Medulla oblongata (tissue), 1 donor: ENCODE data around the gene CHRD.

Experiments used
- DNase-seq: peaks from one replicate; pipeline ENCODE4 v3.0.0-alpha.2; 2015; ENCODE audit errors: extremely low spot score

The CHRD gene

DNA sequence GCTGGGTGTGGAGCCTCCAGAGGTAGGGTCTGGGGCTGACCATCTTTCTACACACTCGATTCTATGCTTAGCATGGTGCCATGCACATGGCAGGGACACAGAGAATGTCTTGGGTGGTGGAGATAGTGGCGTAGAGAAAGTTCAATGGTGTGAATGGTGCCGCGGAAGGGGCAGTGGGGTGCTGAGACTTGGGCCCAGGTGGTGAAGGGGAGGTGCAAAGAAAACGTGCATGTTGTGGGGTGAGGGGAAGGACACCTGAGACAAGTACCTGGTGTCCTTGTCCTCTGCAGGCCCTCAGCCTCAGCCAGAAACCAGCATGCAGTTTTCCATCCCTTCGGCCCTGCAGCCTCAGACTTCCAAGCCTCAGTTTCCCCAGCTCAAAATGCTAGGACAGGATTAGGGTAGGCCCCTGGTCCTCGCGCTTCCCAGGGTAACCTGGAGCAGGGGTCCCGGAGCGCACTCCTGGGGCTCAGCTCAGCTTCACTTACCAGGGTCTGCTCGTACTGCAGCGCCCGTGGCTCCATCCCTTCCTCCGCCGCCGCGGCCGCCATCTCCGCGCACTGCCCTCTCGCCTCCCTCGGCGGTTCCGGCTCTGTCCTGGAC, 18.8 kb upstream of the CHRD start:
- no peak for DNase-seq

DNA sequence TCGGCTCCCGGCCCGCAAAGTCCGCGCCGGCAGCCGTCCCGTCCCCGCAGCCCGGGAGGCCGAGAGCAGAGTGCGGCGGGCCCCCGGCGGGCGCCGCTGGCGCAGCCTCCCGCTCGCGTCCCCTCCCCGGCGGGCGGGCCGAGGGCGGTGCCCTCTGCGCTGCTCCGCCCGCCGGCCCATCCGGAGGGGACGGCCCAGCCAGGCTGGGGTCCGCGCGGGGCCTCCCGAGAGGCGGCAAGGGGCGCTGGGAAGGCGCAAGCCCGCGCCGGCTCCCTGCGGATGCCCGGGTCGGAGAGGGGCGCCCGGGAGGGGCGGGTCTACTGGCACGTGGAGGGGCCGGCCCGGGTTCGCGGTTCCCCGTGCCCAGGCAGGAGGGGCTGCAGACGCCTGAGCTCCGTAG, 18.3 kb upstream of the CHRD start, which contains the start of the genes CLCN2 and POLR2H:
Gene CLCN2 (minus strand): TSS at position 74 of the 400 bp plus-strand sequence. CDS start 126 bp downstream, outside the sequence.
Gene POLR2H (plus strand): TSS at position 179 of the 400 bp plus-strand sequence. CDS start 1,783 bp downstream, outside the sequence.
- DNase-seq, result peak; percentile 84

DNA sequence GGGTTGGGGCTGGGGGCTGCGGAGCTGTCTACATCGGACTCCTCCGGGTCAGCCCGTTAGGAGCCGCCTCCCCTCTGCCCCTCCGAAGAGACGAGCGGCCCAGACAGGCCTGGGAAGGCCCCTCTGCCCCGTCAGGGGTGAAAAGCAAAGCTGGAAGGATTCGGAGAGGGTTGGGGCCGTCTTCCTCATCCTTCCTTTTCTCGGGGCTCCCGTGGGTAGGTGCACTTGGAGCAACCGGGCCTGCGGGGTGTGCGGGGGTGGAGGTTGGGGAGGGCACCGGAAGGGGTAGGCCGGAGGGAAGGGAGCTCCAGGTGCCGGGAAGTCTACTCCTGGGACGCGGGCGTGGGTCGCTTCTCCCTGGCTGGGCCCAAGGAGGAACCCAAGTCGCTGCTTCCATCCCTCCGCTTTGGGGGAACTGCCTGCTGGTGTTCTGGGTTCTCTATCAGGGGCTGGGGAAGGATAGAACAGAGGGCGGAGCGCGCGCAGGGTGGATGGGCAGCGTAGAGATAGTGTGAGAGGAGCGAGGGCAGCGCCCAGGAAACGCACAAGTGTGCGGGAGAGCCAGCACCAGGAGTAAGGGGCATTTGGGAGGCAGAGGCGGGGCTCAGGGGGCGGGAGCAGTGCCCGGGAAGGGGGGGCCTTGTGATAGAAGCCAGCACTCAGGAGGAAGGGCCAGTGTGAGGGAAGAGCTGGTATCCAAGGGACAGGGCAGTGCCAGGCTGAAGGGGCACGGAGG, 17.8 kb upstream of the CHRD start:
- peak; percentile 81 for DNase-seq

DNA sequence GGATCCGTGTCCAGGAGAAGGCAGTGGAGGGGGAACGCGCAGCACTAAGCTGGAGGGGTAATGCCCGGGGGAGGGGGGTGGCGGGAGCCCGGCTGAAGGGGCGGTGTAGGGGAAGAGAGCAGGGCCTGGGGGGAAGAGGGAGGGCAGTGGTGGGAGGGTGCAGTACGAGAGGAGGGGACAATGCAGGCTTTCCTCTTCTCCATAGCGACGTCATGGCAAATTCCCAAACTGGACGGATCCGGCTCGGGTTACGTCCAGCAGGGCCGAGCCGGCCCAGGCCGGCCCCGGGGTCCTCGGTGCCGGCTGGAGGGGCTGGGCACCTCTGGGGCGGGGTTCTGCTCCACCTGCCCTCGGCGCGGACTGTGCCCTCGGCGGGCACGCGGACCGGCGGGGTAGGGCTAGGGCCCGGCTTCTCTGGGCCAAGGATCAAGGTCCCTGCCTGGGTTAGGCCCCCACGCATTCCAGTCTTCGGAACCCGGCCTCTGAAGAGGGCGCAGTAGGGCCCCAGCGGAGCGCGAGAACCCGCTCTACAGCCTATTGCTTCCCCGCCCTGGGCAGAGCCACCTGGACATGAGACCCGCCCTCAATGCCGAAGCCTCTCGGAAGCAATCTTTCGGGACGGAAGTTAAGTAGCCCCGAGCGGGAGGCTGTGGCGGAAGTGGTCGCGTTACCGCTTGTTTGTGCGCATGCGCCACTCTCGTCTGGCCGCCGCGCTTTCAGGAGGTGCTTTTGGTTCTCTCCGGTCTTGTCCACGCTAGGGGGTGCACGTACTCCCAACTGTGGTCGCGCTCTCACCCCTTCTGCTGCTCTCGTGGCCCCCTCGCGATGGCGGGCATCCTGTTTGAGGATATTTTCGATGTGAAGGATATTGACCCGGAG, 16.9 kb upstream of the CHRD start:
- DNase-seq, result peak; percentile 96

DNA sequence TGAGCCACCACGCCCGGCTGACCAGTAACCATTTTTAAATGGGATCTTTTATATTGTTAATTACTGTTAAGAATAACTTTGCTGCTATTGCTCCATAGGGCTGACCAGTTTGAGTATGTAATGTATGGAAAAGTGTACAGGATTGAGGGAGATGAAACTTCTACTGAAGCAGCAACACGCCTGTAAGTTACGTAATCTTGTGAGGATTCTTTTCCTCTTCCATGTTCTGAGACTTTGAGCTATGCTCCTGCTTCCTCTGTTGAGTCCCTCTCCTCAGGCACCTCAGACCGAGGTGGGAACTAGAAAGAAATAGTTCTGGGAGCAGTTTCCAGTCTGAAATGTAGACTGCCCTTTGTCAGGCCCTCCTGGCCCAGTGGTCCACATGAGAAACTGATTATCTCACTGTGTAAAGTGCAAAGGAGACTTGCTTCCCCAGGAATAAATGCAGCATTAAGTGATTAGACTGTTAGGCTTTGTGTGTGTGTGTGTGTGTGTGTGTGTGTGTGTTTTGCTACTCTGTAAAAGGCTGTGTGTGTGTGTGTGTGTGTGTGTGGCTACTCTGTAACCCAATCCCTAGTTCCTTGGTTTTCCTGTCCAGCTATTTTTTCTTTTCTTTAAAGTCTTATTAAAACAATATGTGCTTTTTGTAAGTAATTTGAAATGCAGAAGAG, 13.1 kb upstream of the CHRD start:
- DNase-seq, result no peak

DNA sequence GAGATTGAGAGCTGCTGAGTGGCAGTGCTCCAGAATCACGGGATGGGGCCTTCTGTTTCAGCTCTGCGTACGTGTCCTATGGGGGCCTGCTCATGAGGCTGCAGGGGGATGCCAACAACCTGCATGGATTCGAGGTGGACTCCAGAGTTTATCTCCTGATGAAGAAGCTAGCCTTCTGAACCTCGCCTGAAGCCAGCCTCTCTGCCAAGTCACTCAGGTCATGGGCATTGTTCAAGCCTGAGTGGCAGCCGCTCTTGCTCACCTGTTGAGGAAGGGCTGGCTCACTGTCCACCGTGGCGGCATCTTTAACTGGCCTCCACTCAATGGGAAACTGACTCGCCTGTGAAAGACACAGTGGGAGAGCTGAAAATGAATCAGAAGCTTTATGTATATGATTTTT, 11.7 kb upstream of the CHRD start:
- no peak for DNase-seq

DNA sequence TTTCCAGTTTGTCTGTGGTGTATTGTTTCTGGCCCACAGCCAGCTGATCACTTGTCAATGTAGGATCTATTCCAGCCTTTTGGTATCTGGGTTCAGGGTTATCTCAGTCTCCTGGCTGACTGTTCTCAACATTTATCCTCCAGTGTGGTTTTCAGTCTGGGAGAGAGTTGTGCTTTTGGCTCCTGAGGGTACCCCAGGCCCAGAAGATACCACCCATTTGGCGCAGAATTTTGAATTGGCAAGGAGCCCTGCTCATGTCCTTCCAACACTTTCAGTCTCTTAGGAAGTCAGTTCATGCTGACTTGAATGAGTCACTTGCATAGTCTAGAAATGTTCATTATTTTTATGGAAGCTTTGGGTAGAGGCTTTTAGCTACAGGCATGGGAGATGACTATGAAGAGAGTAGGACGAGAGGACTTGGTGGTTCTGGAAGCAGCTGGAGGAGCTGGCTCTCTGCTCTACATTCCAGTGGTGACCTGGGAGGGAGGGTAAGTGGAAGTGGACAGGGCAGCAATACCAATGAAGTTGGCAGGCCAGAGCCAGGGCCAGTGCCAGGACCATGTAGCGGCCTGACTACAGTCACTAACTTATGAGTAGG, 11.2 kb upstream of the CHRD start:
- peak; percentile 76 for DNase-seq

DNA sequence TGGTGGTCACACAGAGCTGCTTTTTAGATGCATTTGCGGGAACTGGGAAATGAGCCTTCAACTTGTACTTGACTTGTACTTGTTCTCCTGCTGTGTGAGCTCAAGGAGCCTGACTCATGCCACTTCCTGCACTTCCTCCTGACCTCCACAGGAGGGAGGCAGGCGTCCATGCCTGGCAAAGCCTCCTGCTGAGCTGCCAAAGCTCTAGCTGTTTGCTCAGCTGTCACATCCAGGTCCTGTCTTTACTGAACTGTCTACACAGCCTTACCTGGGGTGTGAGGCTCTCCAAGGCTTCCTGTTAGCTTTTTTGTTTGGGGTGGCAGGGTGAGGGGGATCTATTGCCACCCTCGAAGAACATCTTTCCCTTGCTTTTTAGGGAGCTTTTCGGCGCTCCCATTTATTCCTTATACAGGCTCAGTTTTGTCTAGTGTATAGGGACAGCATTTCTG, 8.3 kb upstream of the CHRD start:
- peak; percentile 93 for DNase-seq

DNA sequence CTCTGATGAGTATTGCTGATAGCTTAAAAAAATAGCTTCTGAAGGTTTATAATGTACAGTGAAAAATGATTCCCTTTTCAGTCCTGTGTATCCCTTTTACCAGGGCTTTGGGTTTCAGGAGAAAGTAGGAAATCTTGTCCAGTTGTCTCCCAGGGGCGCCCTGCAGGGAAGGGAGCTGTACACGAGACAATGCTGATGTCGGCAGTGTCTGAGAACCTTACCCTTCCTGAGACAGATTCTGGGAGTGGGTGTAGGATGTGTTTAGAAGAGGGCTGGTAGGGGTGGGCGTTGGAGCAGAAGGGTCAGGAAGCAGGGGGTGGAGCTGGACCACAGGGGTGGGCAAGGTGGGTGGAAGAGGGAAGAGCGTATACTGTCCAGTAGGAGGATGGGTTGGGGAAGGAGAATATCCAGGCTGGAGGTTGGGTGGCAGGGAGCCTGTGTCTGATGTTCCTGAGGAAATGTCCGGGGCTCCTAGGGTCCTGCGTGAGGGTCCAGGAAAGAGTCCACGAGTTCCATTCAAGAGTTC, 7.5 kb upstream of the CHRD start:
- DNase-seq, result no peak

DNA sequence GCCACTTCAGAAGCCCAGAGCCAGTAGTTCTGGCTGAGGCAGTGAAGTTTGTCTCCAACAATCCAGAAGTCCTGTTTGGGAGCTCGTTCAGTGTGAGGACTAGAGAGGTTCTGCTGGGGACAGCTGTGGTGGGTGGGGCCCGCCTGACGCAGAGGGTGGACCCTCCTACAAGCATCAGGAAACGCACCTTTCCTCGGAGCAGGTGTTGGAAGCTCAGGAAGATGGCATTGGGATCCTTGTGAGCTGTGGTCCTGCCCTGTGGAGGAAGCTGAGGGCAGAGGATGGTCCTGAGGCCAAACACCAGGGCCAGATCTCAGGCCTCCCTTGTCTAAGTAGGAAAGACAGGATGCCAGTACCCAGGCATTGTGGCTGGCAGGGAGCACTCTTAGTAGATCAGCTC, 6.9 kb upstream of the CHRD start:
- DNase-seq, result no peak

DNA sequence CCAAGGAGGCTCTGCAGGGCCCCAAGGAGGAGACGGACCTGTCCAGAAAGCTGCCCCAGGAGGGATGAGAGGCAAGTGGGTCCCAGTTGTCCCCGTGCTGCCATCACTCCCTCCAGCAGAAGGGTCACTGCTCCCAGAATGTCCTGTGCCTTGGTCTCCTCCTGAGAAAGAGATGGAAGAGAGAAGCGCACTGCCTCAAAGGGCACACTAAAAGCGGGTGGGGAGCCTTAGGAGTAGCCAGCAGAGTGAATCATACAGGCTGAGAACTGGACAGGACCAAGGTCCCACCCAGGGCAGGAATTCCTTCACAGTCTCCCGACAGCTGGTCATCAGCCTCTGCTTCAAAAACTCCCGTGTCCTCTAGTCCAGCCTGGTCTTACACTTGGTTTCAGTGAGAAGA, 6.4 kb upstream of the CHRD start:
- no peak for DNase-seq

DNA sequence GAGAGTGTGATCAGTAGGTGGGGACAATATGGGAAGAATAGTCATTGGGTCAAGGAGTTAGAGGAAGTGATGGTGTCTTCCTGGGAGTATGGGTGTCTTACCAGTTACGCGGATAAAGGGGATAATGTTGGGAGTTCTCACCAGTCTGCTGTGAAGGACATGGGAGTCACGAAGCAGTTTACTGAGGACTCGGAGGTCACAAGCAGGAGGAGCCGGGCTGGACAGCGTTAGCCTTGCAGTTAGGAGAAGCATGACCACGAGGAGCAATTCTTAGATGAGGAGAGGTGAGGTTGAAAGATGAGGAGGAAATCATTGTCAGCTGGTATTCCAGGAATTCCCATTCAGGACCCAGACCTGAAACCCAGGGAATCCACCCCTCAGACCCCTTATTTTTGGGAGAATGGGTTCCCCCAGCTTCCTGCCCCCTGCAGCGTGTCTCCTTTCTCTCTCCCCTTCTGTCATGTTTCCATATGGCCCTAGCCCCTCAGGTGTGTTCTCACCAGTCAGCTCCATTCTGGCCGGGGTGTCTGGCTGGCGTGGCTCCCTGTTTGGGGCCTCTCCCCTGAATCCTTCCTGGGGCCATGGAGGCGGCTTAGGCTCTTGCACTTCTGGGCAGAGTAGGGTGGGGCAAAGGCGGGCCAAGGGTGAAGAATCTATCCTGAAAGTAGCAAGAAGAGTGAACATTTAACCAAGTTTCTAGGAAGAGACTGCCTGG, 4.0 kb upstream of the CHRD start:
- no peak for DNase-seq

DNA sequence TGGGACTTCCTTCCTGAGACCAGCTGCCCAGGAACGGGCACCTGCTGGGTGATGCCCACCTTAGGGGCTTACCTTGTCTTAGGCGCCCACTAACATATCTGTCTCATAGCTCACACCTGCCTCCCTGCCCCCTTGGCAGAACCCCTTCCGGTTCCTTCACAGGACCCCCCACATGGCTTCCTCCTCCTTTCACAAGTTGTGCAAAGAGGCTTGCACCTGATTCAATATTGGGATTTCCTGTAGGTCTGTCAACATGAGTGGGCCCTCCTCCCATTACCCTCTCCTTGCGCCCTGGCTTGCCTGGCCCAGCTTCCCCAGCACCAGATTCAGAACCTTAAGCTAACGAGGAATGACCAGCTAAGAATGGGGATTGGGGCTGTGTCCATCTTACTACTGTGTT, 2.5 kb upstream of the CHRD start:
- no peak for DNase-seq

DNA sequence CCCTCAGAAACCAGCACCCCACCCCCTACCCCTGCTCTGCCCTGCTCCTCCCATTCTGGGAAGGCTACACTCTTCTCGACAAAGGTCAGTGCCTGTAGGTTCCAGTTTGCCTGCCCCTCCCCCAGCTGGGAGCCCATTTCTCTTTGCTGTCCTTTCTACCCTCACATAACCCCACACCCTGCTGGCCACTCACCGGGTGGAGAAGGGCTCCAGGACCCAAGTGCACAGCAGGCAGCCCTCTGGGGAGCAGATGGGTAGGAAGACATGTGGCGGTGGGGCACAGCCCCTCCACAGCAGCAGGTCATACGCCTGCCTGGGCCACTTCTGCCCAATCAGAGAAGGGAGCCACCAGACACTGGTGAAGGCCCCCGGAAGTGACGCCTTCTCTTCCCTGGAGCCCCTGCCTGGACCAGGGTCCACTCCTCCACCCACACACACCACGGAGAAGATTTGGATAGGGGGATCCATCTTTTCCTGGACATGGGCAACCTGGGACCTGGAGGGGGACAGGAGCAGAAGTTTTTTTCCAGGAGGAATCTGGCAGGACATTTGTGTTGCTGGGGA, 1.9 kb upstream of the CHRD start, which contains the start of gene THPO:
Gene THPO (minus strand): TSS at position 326 of the 564 bp plus-strand sequence. CDS start 1,948 bp downstream, outside the sequence.
- DNase-seq, result no peak

DNA sequence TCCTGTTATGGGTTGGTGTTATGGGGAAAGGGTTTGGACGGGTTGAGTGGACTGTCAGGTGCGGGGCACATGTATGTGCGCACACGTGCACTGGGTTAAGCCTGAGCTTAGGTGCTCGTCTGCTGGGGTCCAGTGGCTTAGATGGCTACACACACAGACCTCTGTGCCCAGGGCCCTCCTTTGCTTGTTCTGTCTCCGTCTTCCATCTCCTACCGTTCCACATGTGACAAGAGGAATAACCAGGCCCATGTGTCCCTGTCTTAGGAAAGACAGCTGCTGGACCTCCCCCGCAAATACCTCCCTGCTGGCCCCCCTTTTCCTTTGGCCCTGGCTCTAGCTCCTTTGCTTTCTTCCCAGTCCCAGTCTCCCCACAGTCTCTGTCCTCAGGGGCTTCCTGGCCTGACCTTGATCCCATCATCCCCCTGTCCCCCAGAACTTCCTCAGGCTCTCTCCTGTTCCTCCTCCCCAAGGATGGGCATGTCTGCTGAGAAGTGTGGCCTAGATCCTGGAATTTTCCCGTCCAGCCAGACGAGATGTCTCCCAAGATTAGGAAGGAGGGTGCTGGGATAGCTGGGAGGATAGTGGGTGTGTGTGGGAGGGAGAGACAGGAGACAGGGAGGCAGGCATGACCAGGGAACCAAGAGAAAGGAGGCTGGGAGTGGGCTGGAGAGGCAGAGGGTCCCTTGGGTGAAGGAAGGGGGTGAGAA, 1.1 kb upstream of the CHRD start:
- no peak for DNase-seq

DNA sequence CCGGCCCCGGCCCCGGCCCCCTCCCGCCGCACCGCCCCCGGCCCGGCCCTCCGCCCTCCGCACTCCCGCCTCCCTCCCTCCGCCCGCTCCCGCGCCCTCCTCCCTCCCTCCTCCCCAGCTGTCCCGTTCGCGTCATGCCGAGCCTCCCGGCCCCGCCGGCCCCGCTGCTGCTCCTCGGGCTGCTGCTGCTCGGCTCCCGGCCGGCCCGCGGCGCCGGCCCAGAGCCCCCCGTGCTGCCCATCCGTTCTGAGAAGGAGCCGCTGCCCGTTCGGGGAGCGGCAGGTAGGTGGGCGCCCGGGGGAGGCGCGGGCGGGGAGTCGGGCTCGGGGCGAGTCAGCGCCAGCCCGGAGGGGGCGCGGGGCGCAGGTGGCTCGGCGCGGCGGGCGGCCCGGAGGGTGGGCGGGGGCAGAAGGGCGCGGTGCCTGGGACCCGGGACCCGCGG, 352 bp downstream of the CHRD start:
- peak; percentile 58 for DNase-seq

DNA sequence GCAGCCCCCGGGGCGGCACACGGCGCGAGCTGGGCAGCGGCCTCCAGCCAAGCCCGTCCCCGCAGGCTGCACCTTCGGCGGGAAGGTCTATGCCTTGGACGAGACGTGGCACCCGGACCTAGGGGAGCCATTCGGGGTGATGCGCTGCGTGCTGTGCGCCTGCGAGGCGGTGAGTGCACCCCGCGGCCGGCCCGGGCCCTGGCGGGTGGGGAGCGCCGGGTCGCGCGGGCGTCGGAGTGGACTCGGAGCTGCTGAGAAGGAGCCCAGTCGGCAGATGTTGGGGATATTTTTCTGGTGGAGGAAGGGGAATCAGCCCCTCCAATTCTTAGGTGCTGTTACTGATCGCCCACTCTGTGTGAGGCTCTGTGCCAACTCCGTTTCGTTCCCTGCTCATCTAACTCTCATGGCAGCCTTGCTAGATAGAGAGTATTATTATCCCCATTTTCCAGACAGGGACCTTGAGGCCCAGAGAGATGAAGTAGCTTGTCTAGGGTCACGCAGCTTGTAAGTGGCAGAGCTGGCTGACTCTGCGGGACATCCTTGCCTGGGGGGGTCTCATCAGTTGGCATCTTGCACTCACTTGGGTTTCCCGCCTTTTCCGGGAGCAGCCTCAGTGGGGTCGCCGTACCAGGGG, 890 bp downstream of the CHRD start:
- no peak for DNase-seq
